Calu3 (cell line): ENCODE results near the gene KRT14. TPM values are rescaled to one million over a fixed set of nuclear protein-coding genes. Genes with fewer than 3 reads are reported as not detected.

Experiments
- BruUV-seq: library from RNA; stranded (reverse); fragments of 400-500 nt; replicated peaks from 2 replicates; lab custom pipeline; 2021; lab: Mats Ljungman, UMichigan
- CTCF ChIA-PET: fragments of 300-600 bp; sonication (Branson Sonifier 250); formaldehyde crosslinking; loops from one replicate; lab custom pipeline; 2022; ENCODE audit warnings: antibody characterized with exemption; lab: Charles Lee
- DNase-seq: peaks from one replicate; pipeline ENCODE4 v3.0.0; 2022
- H3K27ac Mint-ChIP-seq: one replicate; pipeline ENCODE4 v1.8.0; 2022; ENCODE audit warnings: mixed read lengths; ENCODE audit not compliant: unreplicated experiment
- H3K27me3 Mint-ChIP-seq: one replicate; pipeline ENCODE4 v1.8.0; 2022; ENCODE audit warnings: mixed read lengths; ENCODE audit not compliant: unreplicated experiment
- H3K36me3 Mint-ChIP-seq: one replicate; pipeline ENCODE4 v1.8.0; 2022; ENCODE audit warnings: mild to moderate bottlenecking, moderate library complexity, mixed read lengths; ENCODE audit not compliant: insufficient read depth, unreplicated experiment
- H3K4me1 Mint-ChIP-seq: one replicate; pipeline ENCODE4 v1.8.0; 2022; ENCODE audit warnings: mild to moderate bottlenecking, low read depth, mixed read lengths; ENCODE audit not compliant: unreplicated experiment
- H3K4me3 Mint-ChIP-seq: one replicate; pipeline ENCODE4 v1.8.0; 2022; ENCODE audit warnings: mild to moderate bottlenecking, low read depth, moderate library complexity, mixed read lengths; ENCODE audit not compliant: unreplicated experiment
- H3K9me3 Mint-ChIP-seq: one replicate; pipeline ENCODE4 v1.8.0; 2022; ENCODE audit warnings: low read depth, mixed read lengths; ENCODE audit not compliant: unreplicated experiment
- CTCF ChIP-seq: fragments of 200-600 bp; IDR thresholded peaks from one replicate; pipeline ENCODE4 v1.8.0; 2022; ENCODE audit warnings: antibody characterized with exemption; ENCODE audit not compliant: unreplicated experiment
- intact Hi-C: fragments of 100-400 bp; cut with micrococcal nuclease; formaldehyde crosslinking; loops from one replicate; pipeline ENCODE4 v1.10.0; 2022; ENCODE audit not compliant: unreplicated experiment
- total RNA-seq: library from RNA; stranded (reverse); gene quantifications from 2 replicates; pipeline ENCODE4 v1.2.3, GENCODE V29; 2022

KRT14 gene
- total RNA-seq, 1 experiment from 2014 or later, result 12.2 TPM

- CTCF ChIA-PET, result interaction anchor here (0.6 to 3.8 kb wide), 6 partner anchors 8 to 619 kb away, joined by 3 to 35 read pairs (median 9); partner anchors contain the start of gene KRT19
- Mint-ChIP-seq H3K9me3 (no peaks in the 10 kb centered on the region), H3K27ac (peak overlapping the region; percentile 80), H3K36me3 (peaks cover 5% of the 10 kb centered on the region), H3K27me3 (no peaks in the 10 kb centered on the region), H3K4me1 (peaks cover 95% of the 10 kb centered on the region), H3K4me3 (no peak overlapping the region)
- peak; percentile 56 for DNase-seq
- intact Hi-C loops, result no loop called here
- TF ChIP-seq CTCF, result no peak
- no TSS peak for BruUV-seq
These were observed 45.6 kb downstream of the KRT14 start for GRCh38 chr17:41540921-41541625.

- peaks cover 5% of the 10 kb centered on the region for H3K36me3 Mint-ChIP-seq
- H3K4me3 Mint-ChIP-seq, result no peak overlapping the region
- H3K9me3 Mint-ChIP-seq, result no peaks in the 10 kb centered on the region
- H3K27me3 Mint-ChIP-seq, result no peaks in the 10 kb centered on the region
- no TSS peak for BruUV-seq
- intact Hi-C loops, result no loop called here
- TF ChIP-seq CTCF, result no peak
- peak overlapping the region; percentile 80 for H3K27ac Mint-ChIP-seq
- peaks cover 95% of the 10 kb centered on the region for H3K4me1 Mint-ChIP-seq
- CTCF ChIA-PET, result interaction anchor here (0.6 to 3.8 kb wide), 5 partner anchors 8 to 161 kb away, joined by 5 to 35 read pairs (median 9); partner anchors contain the start of gene KRT19
- DNase-seq, result no peak
These were observed 46.6 kb downstream of the KRT14 start for GRCh38 chr17:41539979-41540701.

- Mint-ChIP-seq H3K27ac (no peak overlapping the region), H3K4me1 (peaks cover 90% of the 10 kb centered on the region), H3K27me3 (no peaks in the 10 kb centered on the region), H3K36me3 (no peaks in the 10 kb centered on the region), H3K9me3 (no peaks in the 10 kb centered on the region), H3K4me3 (no peak overlapping the region)
- intact Hi-C loops, result no loop called here
- BruUV-seq, result no TSS peak
- no peak for DNase-seq
- TF ChIP-seq CTCF, result no peak
- CTCF ChIA-PET, result interaction anchor here (1.2 kb wide), 1 partner anchor 10 kb away, joined by 4 read pairs; no protein-coding TSS in a partner anchor
These were observed 47.6 kb downstream of the KRT14 start for GRCh38 chr17:41539071-41539492.

- CTCF ChIA-PET, result interaction anchor here (0.6 to 1.2 kb wide), 3 partner anchors 10 to 631 kb away, joined by 3 to 4 read pairs (median 4); no protein-coding TSS in a partner anchor
- Mint-ChIP-seq H3K4me3 (no peak overlapping the region), H3K36me3 (no peaks in the 10 kb centered on the region), H3K4me1 (peaks cover 86% of the 10 kb centered on the region), H3K27ac (no peak overlapping the region), H3K27me3 (no peaks in the 10 kb centered on the region), H3K9me3 (no peaks in the 10 kb centered on the region)
- no peak for DNase-seq
- BruUV-seq, result no TSS peak
- intact Hi-C loops, result no loop called here
- no peak for TF ChIP-seq CTCF
These were observed 48.1 kb downstream of the KRT14 start for GRCh38 chr17:41538565-41538991.
